NCI-H524 (cell line): ENCODE data around the gene KCNK16.

Experiments used
- DNase-seq, 2 experiments: peaks; one replicate each; lab custom pipeline; 2025; lab: John Stamatoyannopoulos, UW

Gene KCNK16

GRCh38 chr6:39322306-39322850 is at the start of gene KCNK16:
KCNK16 (minus strand) TSS chr6:39322702; CDS start chr6:39322540, 162 bp downstream.
- DNase-seq, result no peak

- no peak for DNase-seq
These were observed 47.9 kb upstream of the KCNK16 start for GRCh38 chr6:39370390-39370789.

- peak; percentile 49 to 77 for DNase-seq
These were observed 47.5 kb upstream of the KCNK16 start for GRCh38 chr6:39369987-39370386.

GRCh38 chr6:39367700-39368099 is 45.2 kb upstream of the KCNK16 start:
- no peak for DNase-seq

- peak in 1 of 2 experiments; percentile 22 for DNase-seq
These were observed 44.6 kb upstream of the KCNK16 start for GRCh38 chr6:39366931-39367618.

- DNase-seq, result no peak
These were observed 43.0 kb upstream of the KCNK16 start for GRCh38 chr6:39365281-39366074.

- no peak for DNase-seq
These were observed 40.8 kb upstream of the KCNK16 start for GRCh38 chr6:39363280-39363679.

GRCh38 chr6:39362487-39362865 is 40.0 kb upstream of the KCNK16 start:
- DNase-seq, result peak; percentile 86 to 94

- DNase-seq, result peak; percentile 47 to 73
These were observed 39.4 kb upstream of the KCNK16 start for GRCh38 chr6:39361657-39362486.

- DNase-seq, result no peak
These were observed 37.9 kb upstream of the KCNK16 start for GRCh38 chr6:39360378-39360777.

- DNase-seq, result peak; percentile 76 to 89
These were observed 35.6 kb upstream of the KCNK16 start for GRCh38 chr6:39357998-39358686.

GRCh38 chr6:39353698-39354315 is 31.3 kb upstream of the KCNK16 start:
- DNase-seq, result no peak

- DNase-seq, result no peak
These were observed 28.4 kb upstream of the KCNK16 start for GRCh38 chr6:39350723-39351505.

- no peak for DNase-seq
These were observed 26.2 kb upstream of the KCNK16 start for GRCh38 chr6:39348740-39349139.

- DNase-seq, result peak; percentile 55 to 75
These were observed 25.5 kb upstream of the KCNK16 start for GRCh38 chr6:39347906-39348585.

GRCh38 chr6:39347206-39347605 is 24.7 kb upstream of the KCNK16 start:
- DNase-seq, result no peak

GRCh38 chr6:39344821-39345280 is 22.3 kb upstream of the KCNK16 start:
- no peak for DNase-seq

GRCh38 chr6:39343396-39343870 is 20.9 kb upstream of the KCNK16 start:
- DNase-seq, result no peak

- no peak for DNase-seq
These were observed 20.3 kb upstream of the KCNK16 start for GRCh38 chr6:39342692-39343395.
